Liver (tissue), 9 donors: ENCODE data around the gene MLN. TPM values are rescaled to one million over a fixed set of nuclear protein-coding genes. Genes with fewer than 3 reads are reported as not detected.

Experiments used
- DNase-seq: peaks from one replicate; pipeline ENCODE4 v3.0.0-alpha.2; 2017; ENCODE audit warnings: low spot score
- H3K27ac ChIP-seq, 2 donors: one replicate each; pipeline ENCODE4 v1.7.0; 2013; ENCODE audit warnings: inconsistent platforms in 2 of 2, low read length in 2 of 2, control low read depth in 1 of 2, low read depth in 1 of 2, mild to moderate bottlenecking in 1 of 2
- H3K27me3 ChIP-seq, 4 donors: one replicate each; pipeline versions ENCODE4 v1.6.1 to v1.7.0; 2013; ENCODE audit warnings: low read length in 3 of 4, inconsistent platforms in 1 of 4, mild to moderate bottlenecking in 1 of 4, moderate library complexity in 1 of 4; ENCODE audit not compliant: control insufficient read depth in 4 of 4, insufficient read depth in 4 of 4
- H3K36me3 ChIP-seq, 4 donors: one replicate each; pipeline versions ENCODE4 v1.6.1 to v1.7.0; 2013; ENCODE audit warnings: low read length in 3 of 4, mild to moderate bottlenecking in 3 of 4, low read depth in 1 of 4, moderate library complexity in 1 of 4; ENCODE audit not compliant: control insufficient read depth in 4 of 4, insufficient read depth in 3 of 4
- H3K4me1 ChIP-seq, 4 donors: one replicate each; pipeline versions ENCODE4 v1.6.1 to v1.7.0; 2013; ENCODE audit warnings: low read length in 3 of 4, mild to moderate bottlenecking in 3 of 4, moderate library complexity in 1 of 4; ENCODE audit not compliant: control insufficient read depth in 4 of 4, insufficient read depth in 4 of 4
- H3K4me3 ChIP-seq, 3 donors: one replicate each; pipeline versions ENCODE4 v1.6.1 to v1.7.0; 2013; ENCODE audit warnings: low read length in 3 of 3, control low read depth in 1 of 3, low read depth in 1 of 3, mild to moderate bottlenecking in 1 of 3
- H3K9ac ChIP-seq, 2 donors: one replicate each; pipeline ENCODE4 v1.7.0; 2013; ENCODE audit warnings: low read length in 2 of 2, mild to moderate bottlenecking in 2 of 2, moderate library complexity in 2 of 2, control low read depth in 1 of 2, low read depth in 1 of 2
- H3K9me3 ChIP-seq, 4 donors: one replicate each; pipeline versions ENCODE4 v1.6.1 to v1.7.0; 2013; ENCODE audit warnings: low read length in 3 of 4; ENCODE audit not compliant: control insufficient read depth in 4 of 4
- ATF3 ChIP-seq: IDR thresholded peaks from 2 replicates; pipeline ENCODE4 v1.6.1; 2016; ENCODE audit warnings: antibody characterized with exemption
- CTCF ChIP-seq: fragments of 150-350 bp; IDR thresholded peaks from 2 replicates; pipeline ENCODE4 v1.5.1; 2017; ENCODE audit warnings: improper control_type of control experiment, low read depth, low read length; ENCODE audit not compliant: missing input control
- EGR1 ChIP-seq, 2 donors: IDR thresholded peaks; 2 replicates each; pipeline ENCODE4 v1.6.1; 2016 to 2018; ENCODE audit warnings: antibody characterized with exemption in 2 of 2, low read depth in 2 of 2
- FOXA1 ChIP-seq: IDR thresholded peaks from 2 replicates; pipeline ENCODE4 v1.6.1; 2016; ENCODE audit warnings: antibody characterized with exemption
- FOXA2 ChIP-seq: IDR thresholded peaks from 2 replicates; pipeline ENCODE4 v1.6.1; 2016; ENCODE audit warnings: antibody characterized with exemption
- GABPA ChIP-seq, 2 donors: IDR thresholded peaks in 1 of 2; conservative IDR thresholded peaks in 1 of 2; 2 replicates each; pipeline ENCODE4 v1.6.1; 2016; ENCODE audit warnings: antibody characterized with exemption in 2 of 2, mild to moderate bottlenecking in 1 of 2, moderate library complexity in 1 of 2
- HNF4A ChIP-seq, 2 donors: conservative IDR thresholded peaks; 2 replicates each; pipeline ENCODE4 v1.6.1; 2016; ENCODE audit warnings: antibody characterized with exemption in 2 of 2, mild to moderate bottlenecking in 2 of 2
- HNF4G ChIP-seq: IDR thresholded peaks from 2 replicates; pipeline ENCODE4 v1.6.1; 2016; ENCODE audit warnings: antibody characterized with exemption
- JUND ChIP-seq, 2 donors: IDR thresholded peaks; 2 replicates each; pipeline ENCODE4 v1.6.1; 2016; ENCODE audit warnings: antibody characterized with exemption in 2 of 2
- MAX ChIP-seq: IDR thresholded peaks from 2 replicates; pipeline ENCODE4 v1.6.1; 2016; ENCODE audit warnings: antibody characterized with exemption
- REST ChIP-seq: IDR thresholded peaks from 2 replicates; pipeline ENCODE4 v1.6.1; 2016; ENCODE audit warnings: antibody characterized with exemption, mild to moderate bottlenecking
- RXRA ChIP-seq, 2 donors: IDR thresholded peaks; 2 replicates each; pipeline ENCODE4 v1.6.1; 2017 to 2018; ENCODE audit warnings: antibody characterized with exemption in 2 of 2, mild to moderate bottlenecking in 1 of 2
- TAF1 ChIP-seq: conservative IDR thresholded peaks from 2 replicates; pipeline ENCODE4 v1.6.1; 2016; ENCODE audit warnings: antibody characterized with exemption, mild to moderate bottlenecking
- YY1 ChIP-seq: IDR thresholded peaks from 2 replicates; pipeline ENCODE4 v1.6.1; 2016; ENCODE audit warnings: antibody characterized with exemption, mild to moderate bottlenecking
- ZBTB33 ChIP-seq: IDR thresholded peaks from 2 replicates; pipeline ENCODE4 v1.6.1; 2016; ENCODE audit warnings: antibody characterized with exemption
- WGBS: extraction: QIAGEN DNeasy Blood & Tissue Kit; methylation state at CpG from one replicate; pipeline ENCODE4 v1.1.7; 2013; 5-methylcytosine and 5-hydroxymethylcytosine counted together
- polyA plus RNA-seq, 2 donors: library from polyadenylated mRNA; stranded (reverse) in 1 of 2; unstranded in 1 of 2; fragments of 200-250 nt in 1 of 2; fragments of >200 nt in 1 of 2; fragmentation: Nextera tagmentation in 1 of 2; extraction: Ambion mirVana in 1 of 2; gene quantifications; one replicate each; pipeline versions ENCODE4 v1.2.1 to v1.2.3, GENCODE V29; 2013 to 2015
- total RNA-seq, 2 donors: library from RNA; depleted of rRNA; stranded (reverse); fragments of >200 nt; gene quantifications; one replicate each; pipeline ENCODE4 v1.2.3, GENCODE V29; 2014
- donor health status: healthy.
- donor health status: healthy.
- donor health status: healthy.
- donor health status: healthy.
- donor health status: healthy.

Gene MLN
- total and polyA plus RNA-seq, 4 donors = not detected

- Histone ChIP-seq H3K27ac (no peak overlapping the region), H3K36me3 (no peaks in the 10 kb centered on the region), H3K9ac (no peak overlapping the region), H3K4me1 (peaks cover 0 to 3% (median 0%) of the 10 kb centered on the region in 4 donors), H3K27me3 (peaks cover 0 to 3% (median 0%) of the 10 kb centered on the region in 4 donors), H3K4me3 (no peak overlapping the region), H3K9me3 (no peaks in the 10 kb centered on the region)
- DNase-seq = no peak
- no peak for TF ChIP-seq EGR1 (IDR thresholded peaks at IDR 0.05; ENCODE audit: low read depth in 2 of 2)
- no peak for TF ChIP-seq REST
- 67% methylated on average over 19 of the region's 19 CpGs for WGBS
These were observed 10.5 kb upstream of the MLN start for GRCh38 chr6:33813990-33814985.

- Histone ChIP-seq H3K9ac (no peak overlapping the region), H3K27me3 (peaks cover 0 to 4% (median 0%) of the 10 kb centered on the region in 4 donors), H3K4me1 (no peaks in the 10 kb centered on the region), H3K9me3 (no peaks in the 10 kb centered on the region), H3K4me3 (no peak overlapping the region), H3K36me3 (no peaks in the 10 kb centered on the region), H3K27ac (no peak overlapping the region)
- TF ChIP-seq ZBTB33 = no peak
- TF ChIP-seq FOXA1 = no peak
- TF ChIP-seq CTCF = no peak
- TF ChIP-seq JUND (IDR thresholded peaks at IDR 0.05) = no peak
- no peak for TF ChIP-seq YY1
- TF ChIP-seq MAX = no peak
- no peak for TF ChIP-seq HNF4A (conservative IDR thresholded peaks at IDR 0.05)
- TF ChIP-seq TAF1 = no peak
- no peak for TF ChIP-seq ATF3
- no peak for TF ChIP-seq GABPA (IDR thresholded peaks at IDR 0.05 in 1 of 2, conservative IDR thresholded peaks at IDR 0.05 in 1 of 2)
- TF ChIP-seq HNF4G = no peak
- TF ChIP-seq FOXA2 = no peak
- no peak for TF ChIP-seq RXRA (IDR thresholded peaks at IDR 0.05)
- no peak for TF ChIP-seq EGR1 (IDR thresholded peaks at IDR 0.05; ENCODE audit: low read depth in 2 of 2)
- no peak for TF ChIP-seq REST
- WGBS = 63% methylated on average over 16 of the region's 16 CpGs
- DNase-seq = no peak
These were observed 9.6 kb upstream of the MLN start for GRCh38 chr6:33813246-33813904.
